Tibial nerve (tissue), 3 donors: ENCODE measurements around the gene KCNQ4.

Experiments used
- CTCF ChIP-seq, 5 experiments: fragments of 200-600 bp in 3 of 5; fragments of 450-650 bp in 2 of 5; sonication (generic) in 3 of 5; IDR thresholded peaks; one replicate each; pipeline ENCODE4 v1.5.1; 2016 to 2019; ENCODE audit warnings: antibody characterized with exemption in 5 of 5, mild to moderate bottlenecking in 3 of 5, moderate library complexity in 2 of 5
- POLR2A ChIP-seq, 2 donors: fragments of 450-650 bp; IDR thresholded peaks; one replicate each; pipeline ENCODE4 v1.6.1; 2017; ENCODE audit warnings: antibody characterized with exemption in 2 of 2, mild to moderate bottlenecking in 2 of 2, moderate library complexity in 2 of 2

GRCh38 chr1:40743452-40743851 is 40.1 kb upstream of the KCNQ4 start:
- TF ChIP-seq CTCF (IDR thresholded peaks at IDR 0.05) (no peak), POLR2A (IDR thresholded peaks at IDR 0.05) (no peak)
